Renal cortex interstitium (tissue), 11 donors: Measurements from ENCODE around the gene FBXO48. TPM values are rescaled to one million over a fixed set of nuclear protein-coding genes. Genes with fewer than 3 reads are reported as not detected.
A peak's percentile ranks its signal among the peaks of the same experiment; 100 is the strongest.

ENCODE experiments used
- DNase-seq, 11 donors: peaks; one replicate each; pipeline ENCODE4 v3.0.0-alpha.2; 2013; ENCODE audit warnings: low read depth in 9 of 11, low spot score in 4 of 11; ENCODE audit errors: extremely low read depth in 1 of 11
- polyA plus RNA-seq, 3 donors: library from polyadenylated mRNA; unstranded; fragments of 120-200 nt; gene quantifications; one replicate each; pipeline ENCODE4 v1.2.1, GENCODE V29; 2013; ENCODE audit not compliant: insufficient read length in 3 of 3

FBXO48 gene
- polyA plus RNA-seq, 3 donors, result 1.6 to 2.1 (median 1.6) TPM

DNA sequence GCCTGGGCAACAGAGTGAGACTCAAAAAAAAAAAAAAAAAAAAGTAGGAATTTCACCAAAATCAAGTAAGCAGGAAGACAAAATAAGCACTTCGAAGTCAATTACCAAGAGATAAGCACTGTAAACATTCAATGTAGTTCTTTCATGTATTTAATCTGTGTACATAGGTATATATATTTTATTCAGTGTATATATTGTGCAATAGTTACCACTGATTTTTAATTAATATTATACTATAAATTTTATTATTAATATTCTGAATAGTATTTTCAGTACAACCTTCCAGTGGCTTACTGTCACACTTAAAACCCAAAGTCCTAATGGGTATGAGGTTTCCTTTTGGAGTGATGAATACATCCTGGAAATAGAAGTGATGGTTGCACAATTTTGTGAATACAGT is 9.4 kb upstream of the FBXO48 start:
- DNase-seq, result no peak

DNA sequence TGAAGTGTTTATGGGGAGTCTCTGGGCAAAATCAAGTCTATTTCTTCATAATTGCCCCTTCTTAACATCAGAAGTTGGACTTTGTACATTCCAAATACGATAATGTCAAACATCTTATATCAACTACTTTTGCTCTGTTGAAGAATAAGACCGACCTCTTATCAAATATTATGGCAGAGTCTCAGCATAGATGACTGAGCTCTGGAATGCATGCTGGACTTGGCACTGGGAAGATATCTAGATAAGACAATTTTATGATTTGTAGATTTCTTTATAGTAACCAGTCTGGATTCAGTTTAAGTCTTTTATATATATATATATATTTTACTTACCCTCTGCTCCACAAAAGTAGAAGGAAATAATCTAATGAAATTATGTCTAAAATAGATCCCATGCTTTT is 8.5 kb upstream of the FBXO48 start:
- DNase-seq, result no peak

DNA sequence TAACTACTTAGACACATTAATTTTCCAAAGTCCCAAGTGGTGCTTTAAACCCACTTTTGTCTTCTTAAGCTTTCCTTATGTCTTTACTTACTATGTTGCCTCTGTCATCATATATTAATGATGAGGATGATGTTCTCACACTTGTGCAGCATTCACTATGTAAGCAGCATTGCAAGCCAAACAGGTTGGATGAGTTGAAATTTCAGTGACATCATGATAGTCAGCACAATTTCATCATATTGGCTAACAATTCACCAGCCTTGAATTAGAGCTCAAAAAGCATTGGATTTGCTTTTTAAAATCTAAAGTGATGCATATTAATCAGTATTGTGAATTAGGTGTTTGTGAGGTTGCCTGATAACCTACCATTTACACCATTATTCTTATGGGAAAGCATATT is 8.0 kb upstream of the FBXO48 start:
- DNase-seq, result no peak

DNA sequence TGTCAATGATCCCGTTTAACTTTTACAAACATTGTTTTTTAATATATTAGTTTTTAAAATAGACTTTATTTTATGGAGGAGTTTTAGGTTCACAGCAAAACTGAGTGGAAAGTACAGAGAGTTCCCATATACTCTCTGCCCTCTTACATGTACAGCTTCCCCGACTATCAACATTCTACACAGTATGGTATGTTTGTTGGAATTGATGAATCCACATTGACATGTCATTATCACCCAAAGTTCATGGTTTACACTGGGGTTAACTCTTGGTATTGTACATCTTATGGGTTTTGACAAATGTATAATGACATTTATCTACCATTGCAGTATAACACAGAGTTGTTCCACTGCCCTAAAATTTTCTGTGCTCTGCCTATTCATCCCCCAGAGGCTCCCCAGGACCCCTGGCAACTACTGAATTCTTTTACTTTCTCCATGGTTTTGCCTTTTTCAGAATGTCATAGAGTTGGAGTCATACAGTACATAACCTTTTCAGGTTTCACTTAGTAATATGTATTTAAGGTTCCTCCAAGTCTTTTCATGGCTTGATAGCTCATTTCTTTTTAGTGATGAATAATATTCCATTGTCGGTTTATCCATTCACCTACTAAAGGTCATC is 5.8 kb upstream of the FBXO48 start:
- no peak for DNase-seq

DNA sequence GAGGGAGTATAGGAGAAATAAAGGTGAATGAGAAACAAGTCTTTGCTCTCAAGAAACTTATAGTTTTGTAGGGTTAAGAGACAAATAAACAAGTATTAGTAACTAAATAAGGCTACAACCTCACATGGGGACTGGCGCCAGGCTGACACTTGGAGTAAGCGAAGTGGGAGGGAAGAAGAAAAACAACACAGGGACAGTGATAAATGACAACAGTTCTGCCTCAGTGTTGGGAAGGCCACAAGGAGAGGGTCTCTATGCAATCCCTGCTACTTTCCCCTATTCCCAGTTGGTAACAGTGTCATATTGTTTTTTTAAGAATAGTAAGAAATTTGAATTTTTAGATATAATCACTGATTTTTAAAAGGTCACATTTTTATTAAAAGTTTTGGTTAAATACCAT is 4.3 kb upstream of the FBXO48 start:
- DNase-seq, result no peak

DNA sequence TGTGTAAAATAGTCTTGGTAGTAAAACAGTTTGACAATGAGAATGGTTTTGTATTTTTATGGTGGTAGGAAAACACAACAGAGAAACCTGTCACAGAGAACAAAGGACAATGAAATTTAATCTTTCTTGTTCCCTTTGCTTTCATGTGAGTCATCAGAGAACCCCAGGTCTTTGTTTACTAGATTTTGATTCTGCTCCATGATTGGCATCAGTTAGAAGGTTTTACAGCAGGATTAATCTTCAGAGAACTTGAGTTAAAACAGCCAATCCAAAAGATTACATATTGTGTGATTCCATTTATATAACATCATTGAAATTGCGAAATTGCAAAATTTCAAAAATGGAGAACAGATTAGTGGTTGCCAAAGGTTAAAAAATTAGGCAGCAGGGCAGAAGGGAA is 2.8 kb upstream of the FBXO48 start:
- no peak for DNase-seq

DNA sequence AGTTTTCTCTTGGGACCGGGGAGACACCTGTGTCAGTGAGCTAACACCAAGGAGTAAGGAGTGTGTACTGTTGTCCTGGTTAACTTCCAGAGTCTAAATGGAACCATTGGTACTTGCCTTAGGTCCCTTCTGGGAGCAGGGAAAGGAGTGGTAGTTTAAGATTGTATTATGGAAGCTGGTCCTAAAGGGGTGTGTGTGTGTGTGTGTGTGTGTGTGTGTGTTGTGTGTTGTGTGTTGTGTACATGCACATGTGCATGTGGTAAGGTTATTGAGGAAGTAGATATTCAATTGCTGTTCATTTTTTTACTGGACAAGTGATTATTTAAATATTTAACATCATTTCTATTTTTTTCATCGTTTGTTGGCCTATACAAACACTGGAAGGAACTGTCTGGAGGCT is 1.7 kb upstream of the FBXO48 start:
- DNase-seq, result no peak

DNA sequence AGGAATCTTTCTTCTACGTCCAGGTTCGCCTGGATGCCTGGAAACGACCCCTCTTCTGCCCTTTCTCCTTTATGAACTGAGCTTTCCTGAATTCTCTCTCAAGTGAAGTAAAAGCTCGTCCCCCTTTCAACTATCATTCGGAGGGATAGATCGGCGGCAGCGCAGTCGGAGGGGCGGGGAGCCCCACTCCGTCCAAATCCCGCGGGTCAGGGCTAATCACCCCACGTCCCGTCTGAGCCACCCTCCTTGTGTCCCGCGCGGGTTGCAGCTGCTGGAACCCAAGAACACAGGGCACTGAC is 367 bp downstream of the FBXO48 start:
- DNase-seq, result peak in 1 of 11 donors; percentile 3

DNA sequence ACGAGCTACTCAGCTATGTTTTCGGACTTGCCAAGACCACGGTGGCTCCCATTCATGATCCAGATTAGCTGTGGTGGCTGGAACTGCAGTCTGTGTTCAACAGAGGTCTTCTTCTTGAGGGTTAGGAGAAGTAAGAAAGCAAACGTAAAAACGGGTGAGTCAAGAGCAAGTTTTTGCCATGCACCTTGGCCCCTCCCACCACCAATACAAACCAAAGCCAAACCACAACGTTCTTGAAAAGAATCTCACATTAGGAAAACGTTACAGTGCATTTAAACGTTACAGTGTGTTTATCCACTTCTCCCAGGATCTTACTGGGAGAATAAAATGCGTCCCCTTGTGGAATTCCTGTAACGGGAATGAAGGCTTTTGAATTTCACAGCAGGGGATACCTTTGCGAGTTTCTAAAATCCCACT is 725 bp downstream of the FBXO48 start:
- DNase-seq, result peak in 2 of 11 donors; percentile 7 to 12

DNA sequence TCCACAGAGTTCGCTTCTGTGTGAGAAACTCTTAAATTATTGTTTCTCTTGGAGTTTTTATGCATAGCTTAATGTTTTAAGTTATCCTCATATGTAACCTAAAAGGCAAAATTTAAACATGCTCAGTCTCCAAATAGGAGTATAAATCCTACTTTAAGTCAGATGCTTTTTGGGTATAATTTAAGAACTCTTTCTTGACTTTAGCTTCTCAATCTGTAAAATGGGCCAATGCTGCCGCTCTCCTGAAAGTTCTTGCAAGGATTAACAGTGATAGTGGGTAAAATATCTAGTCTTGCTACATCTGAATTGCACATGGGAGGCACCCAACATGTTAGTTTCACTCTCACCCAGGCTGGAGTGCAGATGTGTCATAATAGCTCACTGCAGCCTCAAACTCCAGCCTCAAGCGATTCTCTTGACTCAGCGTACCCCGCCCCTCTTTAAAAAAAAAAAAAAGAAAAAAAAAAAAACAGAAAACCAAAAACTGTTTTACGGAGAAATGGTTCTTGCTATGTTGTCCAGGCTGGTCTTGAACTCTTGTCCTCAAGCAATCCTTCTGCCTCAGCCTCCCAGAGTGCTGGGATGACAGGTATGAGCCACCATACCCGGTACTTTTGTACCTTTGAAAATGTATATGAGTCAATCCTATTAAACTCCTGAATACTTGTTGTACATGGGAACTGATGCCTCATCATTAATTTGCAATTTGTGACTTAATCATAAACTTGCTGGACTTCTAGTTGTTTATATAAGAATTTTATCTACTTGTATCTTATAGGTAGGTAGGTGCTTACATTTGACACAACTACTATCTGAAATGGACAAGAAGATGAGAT is 1.8 kb downstream of the FBXO48 start:
- DNase-seq, result no peak

DNA sequence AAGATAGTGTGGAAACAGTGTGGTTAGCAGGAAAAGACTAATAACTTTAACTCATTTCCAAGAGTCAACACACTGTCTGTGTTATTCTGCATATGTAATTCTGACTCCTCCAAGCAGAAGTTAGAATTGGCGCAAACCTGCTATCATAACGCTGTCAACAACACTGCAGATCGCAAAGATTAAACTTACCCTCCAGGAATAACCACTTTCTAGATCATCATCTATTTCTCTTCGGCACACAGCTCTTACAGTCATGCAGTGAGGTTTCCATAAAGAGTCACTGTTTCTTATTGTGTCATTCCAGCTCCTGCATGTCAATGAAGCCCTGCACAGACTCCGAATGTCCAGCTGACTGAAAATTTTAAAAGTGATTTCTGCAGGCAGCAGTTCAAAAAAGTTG is 2.4 kb downstream of the FBXO48 start:
- DNase-seq, result no peak

DNA sequence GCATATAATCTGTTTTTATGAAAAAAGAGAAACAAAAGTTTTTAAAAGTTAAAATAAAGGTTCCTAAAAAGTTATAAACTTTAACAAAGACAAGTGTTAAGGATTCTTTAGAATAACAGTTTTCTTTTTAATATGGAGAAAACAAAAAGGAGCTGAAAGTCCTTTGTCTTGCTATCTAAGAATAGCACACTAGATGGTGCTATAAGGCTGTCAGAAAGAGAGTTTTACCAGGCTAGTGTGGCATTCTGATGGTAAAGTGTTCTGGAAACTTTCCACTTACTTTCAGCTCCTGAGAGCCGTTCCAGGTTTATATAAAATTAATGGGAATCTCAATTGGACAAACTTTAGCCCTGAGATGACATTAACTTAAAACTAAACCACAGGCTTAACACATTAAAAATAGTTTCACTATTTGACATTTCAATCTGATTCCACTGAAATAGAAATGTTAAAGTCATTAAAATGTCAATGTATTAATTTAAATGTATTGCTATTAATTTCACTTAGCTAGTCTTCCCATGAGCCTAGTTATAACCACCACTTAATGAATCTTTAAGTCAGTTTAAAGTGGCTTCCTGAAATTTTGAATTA is 3.7 kb downstream of the FBXO48 start:
- peak in 6 of 11 donors; percentile 24 to 53 (median 38) for DNase-seq

DNA sequence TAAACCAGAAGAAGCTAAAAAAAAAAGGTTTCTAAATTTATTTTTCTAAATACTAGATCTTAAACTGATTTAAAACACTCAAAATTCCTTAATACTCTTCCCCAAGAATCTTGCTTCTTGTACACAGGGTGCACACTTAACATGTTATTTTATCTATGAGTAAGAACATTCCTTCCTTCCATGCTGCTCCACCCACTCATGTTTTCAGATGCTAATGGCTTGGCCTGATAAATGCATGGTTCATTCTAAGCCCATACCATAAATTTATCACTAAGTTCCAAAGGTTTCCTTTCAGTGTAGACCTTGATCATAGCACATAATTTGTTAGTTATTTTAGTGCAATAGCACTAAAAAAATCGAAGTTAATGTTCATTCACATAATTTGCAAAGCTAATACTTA is 8.1 kb downstream of the FBXO48 start:
- DNase-seq, result no peak

DNA sequence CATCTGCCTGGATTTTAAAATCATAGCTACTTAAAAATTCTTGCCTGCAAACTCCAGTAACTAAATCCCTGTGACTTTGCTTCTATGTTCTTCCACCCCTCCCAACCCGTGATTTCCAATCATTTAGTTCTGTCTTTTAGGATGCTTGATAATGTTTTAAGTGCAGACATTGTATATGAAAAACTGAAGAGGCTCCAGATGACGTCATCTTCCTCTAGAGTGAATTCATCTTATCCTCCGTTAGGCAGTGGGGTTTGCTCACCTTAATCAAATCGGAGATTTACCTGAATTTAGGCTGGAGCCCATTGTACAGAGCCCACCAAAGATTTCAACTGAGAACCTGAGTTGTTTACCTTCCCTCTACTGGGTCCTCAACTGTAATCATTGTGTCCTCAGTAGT is 10.9 kb downstream of the FBXO48 start:
- no peak for DNase-seq

DNA sequence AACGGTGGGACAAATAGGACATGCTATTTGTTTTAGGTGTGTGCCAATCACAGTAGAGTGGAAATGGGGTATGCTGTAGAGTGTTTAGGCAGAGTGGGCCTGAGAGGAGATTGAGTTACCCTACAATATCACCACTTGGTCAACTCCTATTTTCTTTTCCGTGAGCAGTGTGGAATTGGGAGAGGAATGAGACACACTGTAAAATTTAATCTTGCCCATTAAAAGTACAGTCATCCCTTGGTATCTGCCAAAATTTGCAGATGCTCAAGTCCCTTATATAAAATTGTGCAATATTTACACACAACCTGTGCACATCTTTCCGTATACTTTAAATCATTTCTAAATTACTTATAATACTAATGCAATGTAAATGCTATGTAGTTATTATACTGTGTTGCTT is 12.4 kb downstream of the FBXO48 start:
- DNase-seq, result no peak

DNA sequence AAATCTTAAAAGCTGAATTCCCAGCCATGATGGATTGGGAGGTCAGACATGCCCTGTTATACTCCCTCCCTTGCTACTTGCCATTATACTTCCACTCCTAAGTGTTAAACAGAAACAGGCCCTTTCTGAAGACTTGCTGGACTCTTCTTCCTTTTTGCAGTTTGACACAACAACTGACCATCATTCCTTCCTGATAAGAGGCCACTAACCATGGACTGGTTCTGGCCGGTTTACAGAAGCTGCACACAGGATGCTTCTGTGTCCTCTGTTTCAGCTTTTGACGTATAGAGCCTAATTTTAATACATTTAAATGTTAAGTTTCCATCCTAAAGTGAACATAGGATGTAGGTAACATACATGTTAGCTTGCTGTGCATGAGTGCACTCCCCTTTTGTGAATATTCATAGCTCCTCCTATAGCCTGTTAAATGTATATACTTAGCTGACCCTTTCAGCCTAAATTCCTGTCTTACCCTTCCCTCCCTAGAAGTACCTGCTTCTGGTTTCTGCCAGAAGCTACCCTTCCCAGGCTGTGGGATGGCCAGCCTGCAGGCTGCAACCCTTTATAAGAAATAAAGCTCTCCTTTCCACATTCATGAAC is 13.2 kb downstream of the FBXO48 start:
- no peak for DNase-seq

DNA sequence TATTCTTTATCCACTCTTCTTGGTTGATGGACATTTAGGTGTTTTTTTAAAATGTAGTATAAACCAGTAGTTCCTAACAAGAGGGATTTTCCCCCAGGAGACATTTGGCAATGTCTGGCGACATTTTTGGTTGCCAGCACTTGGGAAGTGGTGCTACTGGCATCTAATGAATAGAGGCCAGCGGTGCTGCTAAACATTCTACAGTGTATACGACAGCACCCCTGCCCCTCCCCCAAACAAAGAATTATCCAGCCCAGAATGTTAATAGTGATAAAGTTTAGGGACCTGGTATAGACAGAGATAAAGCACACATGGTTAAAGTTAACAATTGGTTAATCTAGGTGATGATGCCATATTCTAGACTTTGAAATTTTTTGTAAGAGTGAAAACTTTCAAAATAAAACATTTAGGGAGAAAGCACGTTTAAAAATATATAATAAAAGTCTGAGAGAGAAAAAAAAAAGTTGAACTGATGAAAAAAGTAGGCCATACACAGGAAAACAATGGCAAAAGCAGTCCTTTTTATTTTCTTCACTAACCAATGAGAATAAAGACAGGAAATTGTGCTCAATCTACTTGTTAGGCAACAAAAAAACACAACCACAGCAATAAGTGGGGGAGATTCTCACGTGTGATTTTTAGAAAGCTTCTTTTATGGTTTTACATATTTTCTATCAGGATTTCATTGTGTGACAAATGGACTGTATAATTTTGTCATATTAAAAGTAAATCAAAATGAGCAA is 14.8 kb downstream of the FBXO48 start:
- DNase-seq, result no peak

DNA sequence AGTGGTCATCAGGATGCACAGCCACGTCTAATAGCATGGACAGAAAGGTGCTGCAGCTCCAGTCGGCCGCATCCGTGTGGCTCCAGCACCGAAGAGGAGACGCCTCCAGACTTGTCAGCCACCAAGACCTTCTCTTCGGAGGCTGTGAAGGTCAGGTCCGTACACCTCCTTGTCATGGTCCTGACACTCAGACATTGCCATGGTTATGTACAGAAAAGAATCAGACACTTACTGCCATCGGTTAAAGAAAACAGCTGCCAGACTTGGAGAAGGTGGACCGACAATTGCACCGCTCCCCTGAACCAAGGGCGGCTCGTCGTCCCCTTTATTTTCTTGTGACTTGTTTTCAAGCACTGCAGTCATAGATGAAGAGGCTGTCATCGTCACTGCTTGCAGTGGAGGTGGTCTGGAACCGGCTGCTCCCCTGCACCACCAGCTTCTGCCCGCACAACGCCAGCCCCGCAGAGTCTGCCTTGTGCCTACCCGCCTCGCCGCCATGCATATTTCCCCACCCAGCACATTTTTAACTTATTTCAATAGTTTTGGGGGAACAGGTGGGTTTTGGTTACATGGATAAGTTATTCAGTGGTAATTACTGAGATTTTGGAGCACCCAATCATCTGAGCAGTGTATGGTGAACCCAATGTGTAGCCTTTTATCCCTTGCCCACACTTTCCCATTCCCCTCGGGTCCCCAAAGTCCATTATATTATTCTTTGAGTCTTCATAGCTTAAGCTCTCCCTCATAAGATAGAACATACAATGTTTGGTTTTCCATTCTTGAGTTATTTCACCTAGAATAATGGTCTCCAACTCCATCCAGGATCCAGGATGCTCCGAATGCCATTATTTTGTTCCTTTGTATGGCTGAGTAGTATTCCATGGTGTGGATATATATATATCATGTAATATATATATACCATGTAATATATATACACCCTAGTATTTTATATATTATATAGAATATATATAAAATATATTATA is 18.1 kb downstream of the FBXO48 start:
- no peak for DNase-seq
